Hematopoietic multipotent progenitor cell treated with erythropoietin and hydrocortisone succinate and interleukin-3 and kit ligand, for 17 days (in vitro differentiated cells): Measurements from ENCODE around the gene PIGM.

Experiments
- DNase-seq: peaks from one replicate; pipeline ENCODE4 v3.0.0-alpha.2; 2015; ENCODE audit warnings: low spot score

PIGM gene

GRCh38 chr1:159988006-159988405, 43.8 kb downstream of the PIGM start:
- DNase-seq: no peak

DNA sequence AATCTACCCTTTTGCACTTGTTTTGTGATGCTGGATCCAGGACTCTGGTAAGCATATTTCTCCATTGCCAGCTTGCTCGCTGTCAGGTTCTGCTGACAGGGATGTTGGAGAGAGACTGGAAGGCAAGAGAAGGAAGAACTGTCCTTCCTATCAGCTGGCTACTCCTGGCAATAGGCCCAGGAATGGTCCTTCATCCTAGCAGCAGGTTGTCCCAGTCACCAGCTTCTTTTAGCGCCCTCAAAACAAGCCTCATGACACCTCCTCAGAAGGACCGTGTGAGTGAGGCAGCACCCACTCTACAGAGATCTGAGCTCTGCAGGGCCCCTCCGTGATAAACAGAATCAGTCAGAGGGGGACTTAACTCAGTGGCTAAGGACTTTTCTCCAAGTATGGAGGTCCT, 44.6 kb downstream of the PIGM start:
- no peak for DNase-seq

- no peak for DNase-seq
These were observed 45.3 kb downstream of the PIGM start for GRCh38 chr1:159986531-159986930.

- DNase-seq: no peak
These were observed 45.7 kb downstream of the PIGM start for GRCh38 chr1:159986093-159986492.

- DNase-seq: no peak
These were observed 46.3 kb downstream of the PIGM start for GRCh38 chr1:159985473-159985872.

DNA sequence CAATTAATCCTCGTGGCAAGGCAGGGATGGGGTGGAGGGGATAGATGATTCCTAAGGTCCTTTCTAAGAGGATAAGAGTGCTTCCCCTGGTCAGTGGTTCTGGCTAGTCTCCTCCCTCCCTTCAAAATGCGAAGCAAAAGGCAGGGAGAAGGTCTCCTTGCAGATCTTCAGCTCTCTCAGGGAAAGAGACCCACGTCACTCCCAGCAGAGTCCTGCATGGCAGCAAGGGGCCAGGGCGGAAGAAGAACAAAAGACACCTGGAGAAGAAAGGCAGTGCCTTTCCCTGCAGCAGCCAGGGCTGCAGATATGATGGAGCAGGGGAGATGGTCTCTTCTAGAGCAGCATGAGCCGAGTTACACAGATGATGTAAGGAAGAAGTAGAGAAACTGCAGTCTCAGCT, 48.1 kb downstream of the PIGM start:
- DNase-seq: no peak

- no peak for DNase-seq
These were observed 49.5 kb downstream of the PIGM start for GRCh38 chr1:159982280-159982679.

GRCh38 chr1:159981351-159982055, 50.3 kb downstream of the PIGM start:
- no peak for DNase-seq

DNA sequence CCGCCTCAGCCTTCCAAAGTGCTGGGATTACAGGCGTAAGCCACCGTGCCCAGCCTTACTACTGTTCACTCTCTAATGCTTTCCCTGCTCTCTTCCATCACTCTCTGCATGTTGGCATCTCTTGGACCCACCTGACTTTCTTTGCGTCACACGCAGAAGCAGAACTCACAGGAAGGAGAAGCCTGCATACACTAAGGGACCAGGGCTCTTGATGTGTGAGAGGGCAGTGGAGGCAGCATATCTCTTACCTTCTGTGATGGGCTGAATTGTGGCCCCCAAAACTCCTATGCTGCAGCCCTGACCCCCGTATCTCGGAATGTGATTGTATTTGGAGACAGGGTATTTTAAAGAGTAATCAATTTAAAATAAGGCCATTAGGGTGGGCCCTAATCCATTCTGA, 51.0 kb downstream of the PIGM start:
- no peak for DNase-seq

DNA sequence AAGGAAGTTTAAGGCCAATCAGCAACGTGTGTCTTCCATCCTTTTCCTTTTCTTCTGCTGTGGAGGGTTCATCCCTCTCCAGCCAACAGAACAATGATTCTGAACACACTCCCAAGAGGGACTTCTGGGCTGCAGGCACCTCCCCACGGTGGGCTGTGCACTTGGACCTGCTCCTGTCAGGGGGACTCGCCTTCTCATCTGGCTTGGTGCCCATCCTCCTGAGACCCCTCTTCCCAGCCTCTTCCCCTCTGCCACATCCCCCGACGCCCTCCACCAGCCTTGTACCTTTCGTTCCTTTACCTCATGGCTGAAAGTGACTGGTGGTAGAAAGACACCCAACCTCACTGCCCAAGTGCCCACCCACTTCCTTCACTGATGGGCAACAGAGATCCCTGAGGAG, 51.7 kb downstream of the PIGM start:
- DNase-seq: no peak

DNA sequence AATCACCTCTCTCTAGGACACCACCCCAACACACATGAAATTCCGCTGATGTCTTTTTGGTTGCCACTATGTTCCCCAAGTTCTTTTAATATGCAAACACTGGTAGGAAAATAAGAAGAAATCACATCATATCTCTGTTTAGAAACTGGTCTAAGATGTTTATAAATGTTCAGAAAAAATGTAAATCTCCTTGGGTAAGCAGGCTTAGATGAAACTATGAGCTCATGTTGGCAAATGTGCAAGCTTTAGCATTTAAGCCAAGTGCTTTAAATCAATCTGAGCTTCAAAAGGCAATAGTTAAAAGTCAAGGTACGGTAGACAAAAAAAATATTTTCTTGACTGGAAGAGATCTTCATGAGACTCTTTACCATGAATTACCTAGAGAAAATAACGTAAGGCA, 52.5 kb downstream of the PIGM start:
- no peak for DNase-seq

GRCh38 chr1:159978107-159978398, 53.7 kb downstream of the PIGM start:
- DNase-seq: no peak

GRCh38 chr1:159977364-159978106, 54.3 kb downstream of the PIGM start:
- no peak for DNase-seq
